NCI-H146 treated with DMSO at 0.1 percent for 48 hours (cell line): ENCODE data around the gene POMT1.
"Not testable (repeated sequence)": the region's sequence is repeated elsewhere in the genome, so short reads cannot be mapped to it uniquely, and the experiment has no call there.

ENCODE experiments used
- DNase-seq: peaks from one replicate; lab custom pipeline; 2025; ENCODE audit not compliant: unreplicated experiment; lab: John Stamatoyannopoulos, UW

POMT1 gene

GRCh38 chr9:131523451-131524435, 21.0 kb downstream of the POMT1 start:
- no peak for DNase-seq

GRCh38 chr9:131524665-131525315, 22.1 kb downstream of the POMT1 start:
- no peak for DNase-seq

- DNase-seq = no peak
Measured at GRCh38 chr9:131525643-131526565, 23.2 kb downstream of the POMT1 start.

- no peak for DNase-seq
Measured at GRCh38 chr9:131528186-131528585, 25.5 kb downstream of the POMT1 start.

GRCh38 chr9:131528886-131529505, 26.3 kb downstream of the POMT1 start:
- no peak for DNase-seq

GRCh38 chr9:131529597-131530545, 27.2 kb downstream of the POMT1 start:
- no peak for DNase-seq

- DNase-seq = peak; percentile 0
Measured at GRCh38 chr9:131530546-131530919, 27.8 kb downstream of the POMT1 start.

- peak; percentile 56 for DNase-seq
Measured at GRCh38 chr9:131530920-131531832, 28.5 kb downstream of the POMT1 start, which contains the start of gene UCK1. Gene UCK1, minus strand, starts transcription at chr9:131531263. Its CDS starts 89 bp downstream, at chr9:131531174.

GRCh38 chr9:131534721-131535237, 32.1 kb downstream of the POMT1 start:
- peak; percentile 14 for DNase-seq

GRCh38 chr9:131537946-131538345, 35.2 kb downstream of the POMT1 start:
- no peak for DNase-seq

GRCh38 chr9:131539223-131539923, 36.7 kb downstream of the POMT1 start:
- DNase-seq = no peak

GRCh38 chr9:131543141-131543540, 40.4 kb downstream of the POMT1 start:
- DNase-seq = no peak

- DNase-seq = no peak
Measured at GRCh38 chr9:131545003-131545785, 42.5 kb downstream of the POMT1 start, which contains the start of gene PRRT1B. Gene PRRT1B, plus strand, starts transcription at chr9:131545523. Its CDS starts 93 bp downstream, at chr9:131545616.

GRCh38 chr9:131545786-131546335, 43.1 kb downstream of the POMT1 start:
- no peak for DNase-seq

GRCh38 chr9:131546336-131547084, 43.8 kb downstream of the POMT1 start:
- no peak for DNase-seq

GRCh38 chr9:131549186-131549585, 46.5 kb downstream of the POMT1 start:
- not testable (repeated sequence) for DNase-seq
